LNCaP clone FGC (cell line): ENCODE results near the gene PPFIBP1.

ENCODE experiments used
- DNase-seq: peaks from one replicate; pipeline ENCODE4 v3.0.0-alpha.2; 2011; ENCODE audit warnings: low read depth
- H3K4me3 ChIP-seq: 2 replicates; pipeline ENCODE4 v1.5.1; 2011; ENCODE audit warnings: mild to moderate bottlenecking, low read depth, low read length, control low read depth
- CTCF ChIP-seq: IDR thresholded peaks from 2 replicates; pipeline ENCODE4 v1.5.1; 2012; ENCODE audit warnings: mild to moderate bottlenecking; ENCODE audit not compliant: control insufficient read depth, insufficient read depth; ENCODE audit errors: extremely low read depth

The PPFIBP1 gene

GRCh38 chr12:27665704-27666103, 141.7 kb downstream of the PPFIBP1 start:
- no peak for DNase-seq
- no peak overlapping the region for H3K4me3 ChIP-seq
- TF ChIP-seq CTCF, result no peak

GRCh38 chr12:27666510-27666909, 142.5 kb downstream of the PPFIBP1 start:
- no peak overlapping the region for H3K4me3 ChIP-seq
- no peak for TF ChIP-seq CTCF
- DNase-seq, result no peak

GRCh38 chr12:27667540-27667939, 143.5 kb downstream of the PPFIBP1 start:
- TF ChIP-seq CTCF, result no peak
- no peak for DNase-seq

GRCh38 chr12:27672051-27672450, 148.0 kb downstream of the PPFIBP1 start:
- no peak for DNase-seq
- H3K4me3 ChIP-seq, result no peak overlapping the region
- no peak for TF ChIP-seq CTCF

More at GRCh38 chr12:27667540-27667939, 143.5 kb downstream of the PPFIBP1 start:
- no peak overlapping the region for H3K4me3 ChIP-seq

- DNase-seq, result no peak
- no peak for TF ChIP-seq CTCF
- no peak overlapping the region for H3K4me3 ChIP-seq
Measured at GRCh38 chr12:27672643-27673042, 148.6 kb downstream of the PPFIBP1 start.

GRCh38 chr12:27673101-27673718, 149.2 kb downstream of the PPFIBP1 start:
- no peak overlapping the region for H3K4me3 ChIP-seq
- DNase-seq, result no peak
- TF ChIP-seq CTCF, result no peak

- no peak for DNase-seq
- H3K4me3 ChIP-seq, result no peak overlapping the region
- no peak for TF ChIP-seq CTCF
Measured at GRCh38 chr12:27674989-27675388, 151.0 kb downstream of the PPFIBP1 start.
